Body of pancreas (tissue), 4 donors: ENCODE results near the gene TRAIP. TPM values are rescaled to one million over a fixed set of nuclear protein-coding genes. Genes with fewer than 3 reads are reported as not detected.

Experiments used
- ATAC-seq: fragments of 150-250 bp; one replicate; pipeline ENCODE4 v1.9.1; 2016
- DNase-seq, 4 donors: peaks; one replicate each; pipeline ENCODE4 v3.0.0-alpha.2; 2019
- H3K27ac ChIP-seq, 4 donors: fragments of 200-600 bp; sonication (generic); 1 replicate in 3 of 4; 2 replicates in 1 of 4; pipeline versions ENCODE4 v1.5.1 to v1.6.1; 2016 to 2019; ENCODE audit warnings: mild to moderate bottlenecking in 1 of 4, mixed read lengths in 1 of 4, moderate library complexity in 1 of 4
- H3K27me3 ChIP-seq, 2 donors: fragments of 200-600 bp; sonication (generic); one replicate each; pipeline ENCODE4 v1.6.0; 2016; ENCODE audit warnings: mild to moderate bottlenecking in 1 of 2
- H3K36me3 ChIP-seq, 2 donors: fragments of 200-600 bp; sonication (generic); replicated peaks in 1 of 2; 2 replicates each; pipeline ENCODE4 v1.5.1; 2016; ENCODE audit warnings: low read depth in 2 of 2; ENCODE audit not compliant: insufficient read depth in 1 of 2
- H3K4me1 ChIP-seq: fragments of 200-600 bp; sonication (generic); one replicate; pipeline ENCODE4 v1.6.0; 2016
- H3K4me3 ChIP-seq, 2 donors: fragments of 200-600 bp; sonication (generic); 1 replicate in 1 of 2; 2 replicates in 1 of 2; pipeline ENCODE4 v1.5.1; 2016 to 2019
- H3K9me3 ChIP-seq, 3 donors: fragments of 200-600 bp; sonication (generic); 1 replicate in 2 of 3; 2 replicates in 1 of 3; pipeline ENCODE4 v1.5.1; 2016
- POLR2A ChIP-seq, 3 donors: fragments of 450-650 bp; IDR thresholded peaks; one replicate each; pipeline ENCODE4 v1.6.1; 2016; ENCODE audit warnings: antibody characterized with exemption in 3 of 3, mild to moderate bottlenecking in 2 of 3
- WGBS, 2 donors: methylation state at CpG; one replicate each; pipeline ENCODE4 v1.1.5; 2017; 5-methylcytosine and 5-hydroxymethylcytosine counted together
- intact Hi-C: fragments of 100-400 bp; cut with DNase I; formaldehyde crosslinking; loops from one replicate; pipeline ENCODE4 v1.15.1; 2023
- total RNA-seq, 2 donors: library from RNA; depleted of rRNA; stranded (reverse); fragments of >200 nt; gene quantifications; one replicate each; pipeline ENCODE4 v1.1.0, GENCODE V29; 2016
- TF ChIP-seq, protein P1 (sequence below), 7 experiments: fragments of 450-650 bp in 4 of 7; fragments of 200-600 bp in 3 of 7; sonication (generic) in 3 of 7; IDR thresholded peaks; one replicate each; pipeline ENCODE4 v1.5.1; 2016 to 2019; ENCODE audit warnings: antibody characterized with exemption in 7 of 7

TRAIP gene
- total RNA-seq, 2 donors from 2014 or later, result 1.8 to 3.6 TPM

DNA sequence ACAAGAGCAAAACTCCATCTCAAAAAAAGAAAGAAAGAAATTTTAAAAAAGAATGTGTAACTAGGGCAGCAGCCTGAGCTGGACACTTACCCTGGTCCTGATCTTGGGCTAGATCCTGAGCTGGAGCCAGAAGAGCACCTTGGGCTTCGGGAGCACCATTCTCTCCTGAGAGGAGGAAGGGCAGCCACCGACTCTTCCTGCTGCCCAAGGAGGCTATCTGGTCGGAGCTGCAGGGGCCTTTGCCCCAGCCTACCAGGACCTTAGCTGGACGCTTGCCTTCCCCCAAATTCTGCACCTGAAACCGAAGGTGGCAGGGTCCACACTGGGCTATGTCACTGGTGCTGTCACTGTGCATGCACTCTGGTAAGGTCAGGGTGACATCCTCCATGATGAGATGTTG, 20.2 kb upstream of the TRAIP start:
- TF ChIP-seq, protein P1, sequence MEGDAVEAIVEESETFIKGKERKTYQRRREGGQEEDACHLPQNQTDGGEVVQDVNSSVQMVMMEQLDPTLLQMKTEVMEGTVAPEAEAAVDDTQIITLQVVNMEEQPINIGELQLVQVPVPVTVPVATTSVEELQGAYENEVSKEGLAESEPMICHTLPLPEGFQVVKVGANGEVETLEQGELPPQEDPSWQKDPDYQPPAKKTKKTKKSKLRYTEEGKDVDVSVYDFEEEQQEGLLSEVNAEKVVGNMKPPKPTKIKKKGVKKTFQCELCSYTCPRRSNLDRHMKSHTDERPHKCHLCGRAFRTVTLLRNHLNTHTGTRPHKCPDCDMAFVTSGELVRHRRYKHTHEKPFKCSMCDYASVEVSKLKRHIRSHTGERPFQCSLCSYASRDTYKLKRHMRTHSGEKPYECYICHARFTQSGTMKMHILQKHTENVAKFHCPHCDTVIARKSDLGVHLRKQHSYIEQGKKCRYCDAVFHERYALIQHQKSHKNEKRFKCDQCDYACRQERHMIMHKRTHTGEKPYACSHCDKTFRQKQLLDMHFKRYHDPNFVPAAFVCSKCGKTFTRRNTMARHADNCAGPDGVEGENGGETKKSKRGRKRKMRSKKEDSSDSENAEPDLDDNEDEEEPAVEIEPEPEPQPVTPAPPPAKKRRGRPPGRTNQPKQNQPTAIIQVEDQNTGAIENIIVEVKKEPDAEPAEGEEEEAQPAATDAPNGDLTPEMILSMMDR (IDR thresholded peaks at IDR 0.05), result no peak
- no peak for TF ChIP-seq POLR2A (IDR thresholded peaks at IDR 0.05)
- DNase-seq, result no peak
- no peaks in the 10 kb centered on the region for H3K9me3 ChIP-seq
- intact Hi-C loops, result no loop called here
- H3K27me3 ChIP-seq, result no peaks in the 10 kb centered on the region
- H3K27ac ChIP-seq, result no peak overlapping the region
- H3K4me3 ChIP-seq, result no peak overlapping the region
- H3K36me3 ChIP-seq, result no peaks in the 10 kb centered on the region
- no peak for ATAC-seq
- no peaks in the 10 kb centered on the region for H3K4me1 ChIP-seq
- 64 to 86% methylated on average over 2 to 5 of the region's 5 CpGs for WGBS, 2 donors

DNA sequence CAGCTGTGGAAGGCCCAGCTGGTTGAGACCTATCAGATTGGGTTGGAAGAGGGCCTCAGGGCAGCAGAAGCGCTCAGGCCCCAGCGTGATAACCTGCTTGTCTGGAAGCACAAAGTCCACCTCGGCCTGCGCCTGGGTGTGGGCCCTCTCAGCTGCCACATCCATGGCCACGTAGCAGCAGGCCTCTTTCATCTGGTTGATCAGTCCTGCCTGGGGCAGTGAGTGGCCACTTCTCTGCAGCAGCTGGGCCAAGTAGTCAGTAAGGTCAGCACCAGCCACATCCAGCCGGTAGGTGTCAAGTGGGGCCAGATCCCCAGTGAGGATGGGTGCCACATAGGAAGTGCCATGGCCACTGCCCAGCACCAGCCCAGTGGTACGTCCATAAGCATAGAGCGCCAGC, 17.3 kb upstream of the TRAIP start:
- intact Hi-C loops, result no loop called here
- Histone ChIP-seq H3K27ac (no peak overlapping the region), H3K4me1 (peaks cover 13% of the 10 kb centered on the region), H3K9me3 (no peaks in the 10 kb centered on the region), H3K36me3 (no peaks in the 10 kb centered on the region), H3K27me3 (peaks cover 0 to 13% of the 10 kb centered on the region in 2 donors), H3K4me3 (no peak overlapping the region)
- ATAC-seq (no peak), DNase-seq (no peak)
- 63% methylated on average over 8 of the region's 8 CpGs; no CpG with 5 or more reads in 1 of the 2 donors for WGBS, 2 donors
- TF ChIP-seq POLR2A (IDR thresholded peaks at IDR 0.05), result no peak
- TF ChIP-seq, protein P1 (IDR thresholded peaks at IDR 0.05), result no peak

DNA sequence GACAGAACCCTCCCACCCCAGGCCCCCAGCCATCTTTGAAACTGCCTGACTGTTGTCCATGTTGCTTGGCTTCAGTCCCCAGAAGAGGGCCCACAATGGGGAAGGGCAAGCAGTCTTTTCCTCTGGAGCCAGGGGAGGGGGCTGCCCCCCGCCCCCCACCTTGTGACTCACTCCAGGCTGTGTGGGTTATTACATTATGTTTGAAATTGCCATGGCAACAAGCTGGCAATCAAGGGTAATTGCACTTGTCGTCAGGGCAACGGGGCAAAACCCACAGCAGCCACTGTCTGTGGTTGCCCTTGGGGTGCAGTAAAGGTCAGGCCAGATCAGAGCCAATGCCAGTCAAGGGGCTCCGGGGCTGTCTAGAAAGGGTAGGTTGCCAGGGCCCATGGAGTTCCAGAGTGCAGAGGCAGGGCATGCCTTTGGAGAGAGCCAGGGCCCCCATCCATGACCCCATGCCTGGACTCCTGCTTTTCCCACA, 16.5 kb upstream of the TRAIP start:
- H3K4me3 ChIP-seq, result no peak overlapping the region
- 59 to 71% methylated on average over 3 to 4 of the region's 4 CpGs for WGBS, 2 donors
- peaks cover 13% of the 10 kb centered on the region for H3K4me1 ChIP-seq
- ATAC-seq (no peak), DNase-seq (no peak)
- intact Hi-C loops, result no loop called here
- H3K27ac ChIP-seq, result no peak overlapping the region
- no peaks in the 10 kb centered on the region for H3K36me3 ChIP-seq
- no peaks in the 10 kb centered on the region for H3K9me3 ChIP-seq
- peaks cover 0 to 19% of the 10 kb centered on the region in 2 donors for H3K27me3 ChIP-seq
- TF ChIP-seq POLR2A (IDR thresholded peaks at IDR 0.05), result no peak
- TF ChIP-seq, protein P1 (IDR thresholded peaks at IDR 0.05), result no peak

DNA sequence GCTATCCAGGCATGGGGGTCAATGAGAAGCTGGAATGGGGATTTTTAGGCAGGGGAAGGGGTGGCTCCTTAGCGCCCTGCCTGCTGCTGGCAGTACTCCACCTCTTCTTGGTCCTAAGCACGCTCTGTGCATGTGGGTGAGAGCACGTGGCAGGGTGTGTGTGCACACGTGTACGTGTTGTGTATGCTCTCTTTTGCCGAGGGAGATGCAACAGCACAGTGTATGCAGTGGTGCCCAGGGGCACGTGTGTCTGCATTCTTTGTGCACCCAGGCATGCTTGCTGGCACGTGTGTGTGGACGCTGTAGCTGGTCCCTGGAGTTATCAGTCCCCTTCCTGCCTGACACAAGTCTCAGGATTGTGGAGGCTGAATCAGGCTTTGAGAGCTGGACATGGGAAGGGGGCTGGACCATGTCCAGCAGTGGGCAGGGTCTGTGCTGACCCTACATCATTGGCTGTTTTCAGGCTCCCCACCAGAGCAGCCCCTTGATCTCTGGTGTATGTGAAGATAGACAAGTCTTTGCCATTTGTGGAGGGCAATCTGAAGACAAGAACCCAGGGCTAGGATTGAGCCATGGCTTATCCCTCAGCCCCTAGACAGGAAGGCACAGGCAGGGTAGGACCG, 15.3 kb upstream of the TRAIP start:
- H3K36me3 ChIP-seq, result no peaks in the 10 kb centered on the region
- ATAC-seq (no peak), DNase-seq (no peak)
- 71 to 89% methylated on average over 2 to 10 of the region's 10 CpGs for WGBS, 2 donors
- intact Hi-C loops, result no loop called here
- peaks cover 0 to 19% of the 10 kb centered on the region in 2 donors for H3K27me3 ChIP-seq
- H3K4me1 ChIP-seq, result peaks cover 13% of the 10 kb centered on the region
- H3K27ac ChIP-seq, result no peak overlapping the region
- no peak overlapping the region for H3K4me3 ChIP-seq
- H3K9me3 ChIP-seq, result no peaks in the 10 kb centered on the region
- TF ChIP-seq POLR2A (IDR thresholded peaks at IDR 0.05), result no peak
- TF ChIP-seq, protein P1 (IDR thresholded peaks at IDR 0.05), result no peak
